KMS-11 (cell line): ENCODE data around the gene TSPAN15.

ENCODE experiments used
- H2AFZ ChIP-seq: fragments of 200-600 bp; sonication (generic); 2 replicates; pipeline ENCODE4 v1.6.1; 2016; ENCODE audit warnings: antibody characterized with exemption, mixed run types, low read depth
- H3K27ac ChIP-seq: fragments of 200-600 bp; sonication (generic); 2 replicates; pipeline ENCODE4 v1.6.1; 2016; ENCODE audit warnings: mild to moderate bottlenecking, mixed run types
- H3K27me3 ChIP-seq: fragments of 200-600 bp; sonication (generic); 2 replicates; pipeline ENCODE4 v1.6.1; 2017; ENCODE audit warnings: mild to moderate bottlenecking, low read depth, mixed run types, moderate library complexity; ENCODE audit not compliant: insufficient read depth
- H3K36me3 ChIP-seq: fragments of 200-600 bp; sonication (generic); 2 replicates; pipeline ENCODE4 v1.6.1; 2017; ENCODE audit warnings: mild to moderate bottlenecking, mixed run types; ENCODE audit not compliant: insufficient read depth
- H3K4me1 ChIP-seq: fragments of 200-600 bp; sonication (generic); 2 replicates; pipeline ENCODE4 v1.6.1; 2016; ENCODE audit warnings: mild to moderate bottlenecking, low read depth, mixed run types; ENCODE audit not compliant: poor library complexity, severe bottlenecking
- H3K4me2 ChIP-seq: fragments of 200-600 bp; sonication (generic); 2 replicates; pipeline ENCODE4 v1.7.0; 2016; ENCODE audit warnings: mild to moderate bottlenecking, mixed run types
- H3K4me3 ChIP-seq: fragments of 200-600 bp; sonication (generic); IDR thresholded peaks from 2 replicates; pipeline ENCODE4 v1.6.1; 2017; ENCODE audit warnings: low read depth, low read length, mixed read lengths; ENCODE audit not compliant: insufficient read depth
- H3K79me2 ChIP-seq: fragments of 200-600 bp; sonication (generic); 2 replicates; pipeline ENCODE4 v1.6.1; 2016; ENCODE audit warnings: low read depth, mixed run types; ENCODE audit not compliant: insufficient read depth
- H3K9ac ChIP-seq: fragments of 200-600 bp; sonication (generic); 2 replicates; pipeline ENCODE4 v1.6.1; 2016; ENCODE audit warnings: mild to moderate bottlenecking, mixed run types
- H4K20me1 ChIP-seq: fragments of 200-600 bp; sonication (generic); 2 replicates; pipeline ENCODE4 v1.6.1; 2016; ENCODE audit warnings: mild to moderate bottlenecking, mixed run types; ENCODE audit not compliant: insufficient read depth
- TF ChIP-seq, protein P1 (sequence below): fragments of 200-600 bp; sonication (generic); conservative IDR thresholded peaks from 2 replicates; pipeline ENCODE4 v1.6.1; 2017; ENCODE audit warnings: low read depth, mild to moderate bottlenecking, antibody characterized with exemption, low read length, moderate library complexity, mixed read lengths

The TSPAN15 gene

DNA sequence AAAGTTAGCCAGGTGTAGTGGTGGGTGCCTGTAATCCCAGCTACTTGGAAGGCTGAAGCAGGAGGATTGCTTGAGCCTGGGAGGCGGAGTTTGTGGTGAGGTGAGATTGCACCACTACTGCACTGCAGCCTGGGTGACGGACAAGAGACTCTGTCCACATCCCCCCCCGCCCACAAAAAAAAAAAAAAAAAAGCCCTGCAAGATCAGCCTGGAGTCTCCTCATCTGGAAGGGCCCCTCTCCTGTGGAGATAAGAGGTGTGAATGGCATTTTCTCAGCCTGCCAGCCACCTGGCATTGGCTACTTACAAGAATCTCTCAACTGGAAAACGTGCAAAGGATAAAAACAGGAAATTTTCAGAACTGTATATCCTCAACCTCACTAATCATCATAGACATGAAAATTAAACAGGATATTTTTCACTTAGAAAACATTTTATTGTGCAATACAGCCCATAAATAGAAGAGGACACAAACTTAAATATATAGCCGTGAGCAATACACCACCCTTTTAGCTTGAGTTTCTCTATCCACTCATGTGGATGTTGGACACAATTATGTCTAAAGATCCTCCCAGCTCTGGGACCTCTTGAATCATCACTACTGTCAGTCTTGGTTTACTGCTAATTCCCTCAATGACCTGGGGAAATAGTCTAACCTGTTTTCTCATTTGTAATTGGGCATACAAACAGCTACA lies 11.3 kb upstream of the TSPAN15 start:
- Histone ChIP-seq H3K27me3 (0 out of 2 replicates have a peak, but pooled peaks cover 4% of the 10 kb centered on the region), H3K9ac (no peak overlapping the region), H3K27ac (no peak overlapping the region), H4K20me1 (no peaks in the 10 kb centered on the region), H2AFZ (no peak overlapping the region), H3K79me2 (no peaks in the 10 kb centered on the region), H3K4me1 (no peaks in the 10 kb centered on the region), H3K36me3 (no peaks in the 10 kb centered on the region), H3K4me3 (no peak overlapping the region), H3K4me2 (no peak overlapping the region)
- TF ChIP-seq, protein P1, sequence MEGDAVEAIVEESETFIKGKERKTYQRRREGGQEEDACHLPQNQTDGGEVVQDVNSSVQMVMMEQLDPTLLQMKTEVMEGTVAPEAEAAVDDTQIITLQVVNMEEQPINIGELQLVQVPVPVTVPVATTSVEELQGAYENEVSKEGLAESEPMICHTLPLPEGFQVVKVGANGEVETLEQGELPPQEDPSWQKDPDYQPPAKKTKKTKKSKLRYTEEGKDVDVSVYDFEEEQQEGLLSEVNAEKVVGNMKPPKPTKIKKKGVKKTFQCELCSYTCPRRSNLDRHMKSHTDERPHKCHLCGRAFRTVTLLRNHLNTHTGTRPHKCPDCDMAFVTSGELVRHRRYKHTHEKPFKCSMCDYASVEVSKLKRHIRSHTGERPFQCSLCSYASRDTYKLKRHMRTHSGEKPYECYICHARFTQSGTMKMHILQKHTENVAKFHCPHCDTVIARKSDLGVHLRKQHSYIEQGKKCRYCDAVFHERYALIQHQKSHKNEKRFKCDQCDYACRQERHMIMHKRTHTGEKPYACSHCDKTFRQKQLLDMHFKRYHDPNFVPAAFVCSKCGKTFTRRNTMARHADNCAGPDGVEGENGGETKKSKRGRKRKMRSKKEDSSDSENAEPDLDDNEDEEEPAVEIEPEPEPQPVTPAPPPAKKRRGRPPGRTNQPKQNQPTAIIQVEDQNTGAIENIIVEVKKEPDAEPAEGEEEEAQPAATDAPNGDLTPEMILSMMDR, result no peak

DNA sequence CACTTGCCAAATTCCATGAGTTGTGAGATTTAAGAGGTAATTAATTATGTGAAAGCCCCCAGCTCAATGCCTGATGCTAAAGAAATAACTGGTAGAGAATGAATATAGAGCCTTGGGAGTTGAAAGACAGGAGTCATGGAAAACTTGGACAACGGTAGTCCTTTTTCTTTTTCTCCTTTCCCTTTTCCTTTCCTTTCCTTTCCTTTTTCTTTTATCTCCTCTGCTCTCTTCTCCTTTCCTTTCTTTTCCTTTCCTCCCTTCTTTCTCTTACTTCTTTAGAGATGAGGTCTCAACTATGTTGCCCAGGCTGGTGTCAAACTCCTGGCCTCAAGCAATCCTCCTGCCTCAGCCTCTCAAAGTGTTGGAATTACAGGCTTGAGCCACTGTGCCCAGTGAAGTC lies 7.9 kb upstream of the TSPAN15 start:
- Histone ChIP-seq H3K4me3 (no peak overlapping the region), H3K9ac (no peak overlapping the region), H3K36me3 (no peaks in the 10 kb centered on the region), H3K27ac (no peak overlapping the region), H3K27me3 (no peaks in the 10 kb centered on the region), H3K4me1 (no peaks in the 10 kb centered on the region), H4K20me1 (no peaks in the 10 kb centered on the region), H3K4me2 (no peak overlapping the region), H2AFZ (no peak overlapping the region), H3K79me2 (no peaks in the 10 kb centered on the region)
- TF ChIP-seq, protein P1, result no peak

DNA sequence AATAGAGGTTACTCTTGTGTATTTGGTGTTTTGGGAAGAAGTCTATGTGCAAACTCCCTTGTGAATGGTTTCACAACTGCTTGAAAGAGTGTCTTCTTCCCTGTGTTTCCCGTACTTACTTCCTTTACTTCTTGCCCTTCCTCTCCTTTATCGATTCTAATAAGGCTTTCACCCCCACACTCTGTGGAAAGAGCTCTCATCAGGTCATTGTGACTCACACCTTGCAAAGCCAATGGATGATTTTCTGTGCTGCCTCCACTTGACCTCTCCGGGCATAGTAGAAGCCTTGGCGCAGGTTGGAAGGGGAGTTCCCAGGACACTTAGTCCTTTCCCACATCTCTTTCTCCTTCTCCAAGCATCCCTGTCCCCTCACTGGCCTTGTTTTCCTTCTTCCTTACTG lies 6.2 kb upstream of the TSPAN15 start:
- H3K4me3 ChIP-seq, result no peak overlapping the region
- TF ChIP-seq, protein P1, result no peak
- H3K36me3 ChIP-seq, result no peaks in the 10 kb centered on the region
- H3K4me2 ChIP-seq, result no peak overlapping the region
- no peak overlapping the region for H3K9ac ChIP-seq
- no peak overlapping the region for H3K27ac ChIP-seq
- no peaks in the 10 kb centered on the region for H3K27me3 ChIP-seq
- H3K79me2 ChIP-seq, result no peaks in the 10 kb centered on the region
- no peak overlapping the region for H2AFZ ChIP-seq
- H4K20me1 ChIP-seq, result no peaks in the 10 kb centered on the region
- no peaks in the 10 kb centered on the region for H3K4me1 ChIP-seq

DNA sequence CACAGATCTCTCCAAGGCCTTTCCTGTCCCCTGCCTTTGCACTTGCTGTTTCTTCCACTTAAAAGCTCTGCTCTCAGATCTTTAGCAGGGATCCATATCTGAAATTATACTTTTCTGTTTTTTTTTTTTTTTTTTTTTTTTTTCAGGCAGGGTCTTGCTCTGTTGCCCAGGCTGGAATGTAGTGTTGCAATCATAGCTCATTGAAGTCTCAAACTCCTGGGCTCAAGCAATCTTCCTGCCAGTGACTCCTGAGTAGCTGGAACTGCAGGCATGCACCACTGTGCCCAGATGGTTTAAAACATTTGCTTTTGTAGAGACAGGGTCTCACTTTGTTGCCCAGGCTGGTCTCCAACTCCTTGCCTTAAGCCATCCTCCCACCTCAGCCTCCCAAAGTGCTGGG lies 5.0 kb upstream of the TSPAN15 start:
- H4K20me1 ChIP-seq, result no peaks in the 10 kb centered on the region
- no peak overlapping the region for H3K27ac ChIP-seq
- H3K27me3 ChIP-seq, result no peaks in the 10 kb centered on the region
- TF ChIP-seq, protein P1, result no peak
- no peaks in the 10 kb centered on the region for H3K79me2 ChIP-seq
- H3K9ac ChIP-seq, result no peak overlapping the region
- no peaks in the 10 kb centered on the region for H3K4me1 ChIP-seq
- H3K4me2 ChIP-seq, result no peak overlapping the region
- H3K36me3 ChIP-seq, result no peaks in the 10 kb centered on the region
- H3K4me3 ChIP-seq, result no peak overlapping the region
- no peak overlapping the region for H2AFZ ChIP-seq
